HG03432 (cell line): ENCODE results near the gene CDC42BPB.

Source experiments
- ATAC-seq: cut with Tn5 transposase; IDR thresholded peaks from one replicate; pipeline ENCODE4 v1.9.1; 2021; ENCODE audit warnings: mild to moderate bottlenecking, moderate library complexity; ENCODE audit not compliant: unreplicated experiment

Gene CDC42BPB

DNA sequence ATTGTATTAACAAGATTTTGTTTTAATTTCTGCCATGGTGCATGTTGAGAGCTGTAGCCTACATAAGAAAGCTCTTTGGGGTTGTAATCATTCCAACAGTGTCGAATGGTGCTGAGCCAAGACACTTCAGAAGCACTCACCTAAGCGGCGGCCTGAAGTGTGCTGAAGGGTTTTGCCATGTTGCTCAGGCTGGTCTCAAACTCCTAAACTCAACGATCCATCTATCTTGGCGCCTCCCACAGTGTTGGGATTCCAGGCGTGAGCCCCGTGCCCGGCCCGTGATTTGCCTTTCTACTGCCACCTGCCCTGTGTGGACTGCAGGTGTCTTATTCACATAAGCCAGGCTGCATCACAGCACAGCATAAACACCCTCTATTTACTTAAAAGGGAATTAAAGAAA is 86.0 kb downstream of the CDC42BPB start:
- no peak for ATAC-seq

GRCh38 chr14:102970496-102970895 is 86.9 kb downstream of the CDC42BPB start:
- no peak for ATAC-seq

GRCh38 chr14:102969901-102970300 is 87.4 kb downstream of the CDC42BPB start:
- ATAC-seq, result no peak

GRCh38 chr14:102969060-102969791 is 88.1 kb downstream of the CDC42BPB start:
- no peak for ATAC-seq

- ATAC-seq, result no peak
Measured at GRCh38 chr14:102968306-102968705, 89.0 kb downstream of the CDC42BPB start.

- no peak for ATAC-seq
Measured at GRCh38 chr14:102967506-102967795, 89.9 kb downstream of the CDC42BPB start.

GRCh38 chr14:102966681-102967505 is 90.5 kb downstream of the CDC42BPB start:
- no peak for ATAC-seq

DNA sequence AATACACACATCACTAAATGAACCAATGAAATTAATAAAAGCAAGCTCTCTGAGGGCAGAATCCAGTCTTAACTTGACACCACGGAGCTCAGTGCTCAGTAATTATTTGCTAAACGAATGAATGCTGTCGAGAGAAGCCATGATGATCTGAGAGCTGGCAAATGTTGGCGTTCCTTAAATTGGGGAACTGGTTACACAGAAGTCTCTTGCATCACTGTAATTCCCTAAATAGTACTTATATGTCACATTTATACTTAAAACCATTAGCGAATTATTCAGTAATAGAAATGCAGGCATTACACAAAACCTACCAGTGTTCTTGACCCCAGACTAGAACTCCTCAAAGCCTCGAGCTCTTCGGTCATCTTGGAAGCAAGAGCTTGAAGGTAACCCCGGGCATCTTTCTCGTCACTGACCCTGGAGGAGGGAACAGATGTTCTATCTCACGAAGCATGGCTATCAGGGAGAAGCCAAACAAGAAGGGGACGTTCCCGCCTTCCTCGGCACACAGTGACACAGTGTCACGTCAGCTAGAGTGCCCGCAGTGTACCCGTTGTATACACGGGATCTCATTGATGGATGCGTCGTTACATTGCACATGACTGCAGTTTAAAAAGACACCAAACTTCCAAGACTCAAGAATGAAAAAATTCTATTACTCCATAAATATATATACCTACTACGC is 91.2 kb downstream of the CDC42BPB start:
- ATAC-seq, result no peak

DNA sequence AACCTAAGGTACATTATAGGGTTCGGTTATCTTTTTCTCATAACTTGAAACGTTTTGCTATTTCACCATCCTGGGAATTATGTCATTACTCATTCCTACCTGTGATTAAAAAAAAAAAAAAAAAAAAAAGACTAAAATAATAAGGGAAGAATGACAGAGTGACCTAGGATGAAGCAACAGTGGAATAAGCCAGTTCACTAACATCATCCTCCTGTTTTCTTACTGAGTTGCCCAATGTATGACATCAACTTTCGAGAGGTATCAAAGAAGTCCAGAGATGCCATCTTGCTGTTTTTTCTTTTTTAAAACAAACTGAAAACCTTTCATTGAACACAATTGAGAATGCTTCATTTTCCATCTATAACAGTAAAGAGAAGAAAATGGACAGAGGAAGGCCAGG is 92.1 kb downstream of the CDC42BPB start:
- no peak for ATAC-seq

GRCh38 chr14:102964152-102964730 is 93.1 kb downstream of the CDC42BPB start:
- no peak for ATAC-seq

DNA sequence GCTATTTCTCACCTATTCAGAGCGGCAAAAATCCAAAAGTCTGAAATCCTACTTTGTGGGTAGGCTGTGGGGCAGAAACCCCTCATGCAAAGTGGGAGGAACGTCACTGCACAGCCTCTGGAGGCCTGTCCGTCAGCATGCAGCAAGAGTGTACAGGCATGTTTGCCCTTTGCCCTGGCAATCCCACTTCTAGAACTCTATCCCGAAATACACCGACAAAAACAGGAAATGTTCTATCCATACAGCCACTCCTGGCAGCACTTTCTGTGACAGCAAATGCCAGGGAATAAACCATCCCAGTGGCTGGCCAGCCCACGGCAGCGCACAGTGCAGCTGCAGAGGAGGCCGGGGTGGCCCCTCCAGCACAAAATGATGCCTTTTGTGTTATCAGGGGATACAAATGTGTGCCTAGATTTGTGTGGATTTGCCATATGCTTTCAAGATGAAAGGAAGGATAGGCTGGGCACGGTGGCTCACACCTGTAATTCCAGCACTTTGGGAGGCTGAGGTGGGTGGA is 95.2 kb downstream of the CDC42BPB start:
- ATAC-seq, result no peak

- no peak for ATAC-seq
Measured at GRCh38 chr14:102958461-102958860, 98.9 kb downstream of the CDC42BPB start.

- no peak for ATAC-seq
Measured at GRCh38 chr14:102957222-102957621, 100.1 kb downstream of the CDC42BPB start.

GRCh38 chr14:102955636-102956408 is 101.5 kb downstream of the CDC42BPB start:
- ATAC-seq, result no peak

DNA sequence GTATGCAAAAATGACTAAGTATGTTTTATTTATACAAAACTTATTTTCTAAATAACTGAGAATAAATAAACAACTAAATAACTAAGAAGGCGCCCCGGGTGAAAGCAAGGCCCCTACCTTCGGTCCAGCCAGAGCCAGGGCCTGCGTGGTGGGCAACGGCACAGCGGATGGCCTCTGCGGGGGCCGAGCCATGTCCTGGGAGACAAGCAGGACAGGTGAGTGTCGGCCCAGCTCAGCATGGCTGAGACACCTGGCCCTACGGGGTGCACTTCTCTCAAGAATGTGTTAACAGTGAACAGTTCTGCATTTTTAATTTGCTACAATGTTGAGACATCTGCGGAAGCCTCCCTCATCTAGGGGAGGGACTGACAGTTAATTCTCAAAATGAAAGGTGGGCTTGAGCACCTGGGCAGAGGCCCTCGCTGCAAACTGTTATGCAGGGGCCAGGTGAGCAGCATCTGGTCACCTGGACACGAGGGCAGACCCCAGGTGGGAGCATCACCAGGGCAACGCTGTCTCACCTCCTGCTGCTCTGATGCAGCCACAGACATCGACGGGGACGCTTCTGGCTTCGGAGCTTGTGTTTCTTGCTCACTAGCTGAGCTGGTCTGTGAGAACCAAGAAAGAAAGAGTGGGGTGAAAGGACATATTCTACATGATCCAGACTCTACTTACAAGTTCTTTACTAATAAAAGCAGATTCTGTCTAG is 103.1 kb downstream of the CDC42BPB start:
- ATAC-seq, result no peak

DNA sequence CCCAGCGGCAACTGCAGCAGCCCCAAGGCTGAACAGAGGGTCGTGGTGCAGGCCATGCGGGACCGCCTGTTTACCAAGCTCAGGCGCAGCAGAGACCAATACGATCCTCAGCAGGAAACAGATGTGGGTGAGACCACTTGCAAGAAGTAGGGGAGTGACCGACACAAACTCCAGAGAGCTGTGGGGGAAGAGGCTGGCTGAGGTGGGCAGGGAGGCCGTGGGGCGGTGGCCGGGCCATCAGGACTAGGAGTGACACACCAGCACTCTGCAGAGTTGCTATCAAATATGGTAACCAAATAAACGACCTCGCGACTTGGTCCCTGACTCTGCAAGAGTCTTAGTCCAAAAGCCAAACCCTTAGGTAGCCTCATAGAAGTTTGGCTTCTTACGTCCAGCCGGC is 104.2 kb downstream of the CDC42BPB start:
- no peak for ATAC-seq

GRCh38 chr14:102952276-102952675 is 105.1 kb downstream of the CDC42BPB start:
- no peak for ATAC-seq

GRCh38 chr14:102951799-102952198 is 105.5 kb downstream of the CDC42BPB start:
- no peak for ATAC-seq

- ATAC-seq, result no peak
Measured at GRCh38 chr14:102951034-102951433, 106.3 kb downstream of the CDC42BPB start.
